ENCODE measurements around the gene CRTC1.

GRCh38 chr19:18651733-18652132, 31.7 kb upstream of the CRTC1 start:
- TF ChIP-seq CTCF (IDR thresholded peaks at IDR 0.05; ENCODE audit: low read depth, low read length, poor library complexity, severe bottlenecking), result no peak
- no peak for TF ChIP-seq EZH2phosphoT487 (IDR thresholded peaks at IDR 0.05; ENCODE audit: borderline replicate concordance, low read length)

All from DOHH2 (cell line).